ENCODE results near the gene FAM168A. TPM values are rescaled to one million over a fixed set of nuclear protein-coding genes. Genes with fewer than 3 reads are reported as not detected.

FAM168A gene
- total RNA-seq, 1 donor from 2014 or later: 30.2 TPM

- no peak for DNase-seq (ENCODE audit: low spot score)
Measured at GRCh38 chr11:73563539-73564200, 34.2 kb downstream of the FAM168A start.

- DNase-seq (ENCODE audit: low spot score): no peak
Measured at GRCh38 chr11:73559743-73560142, 38.2 kb downstream of the FAM168A start.

- no peak for DNase-seq (ENCODE audit: low spot score)
Measured at GRCh38 chr11:73556966-73557365, 40.9 kb downstream of the FAM168A start.

- DNase-seq (ENCODE audit: low spot score): no peak
Measured at GRCh38 chr11:73555615-73556014, 42.3 kb downstream of the FAM168A start.

- no peak for DNase-seq (ENCODE audit: low spot score)
Measured at GRCh38 chr11:73554671-73555320, 43.1 kb downstream of the FAM168A start.

- DNase-seq (ENCODE audit: low spot score): no peak
Measured at GRCh38 chr11:73553266-73553665, 44.6 kb downstream of the FAM168A start.

GRCh38 chr11:73551677-73552076, 46.2 kb downstream of the FAM168A start:
- DNase-seq (ENCODE audit: low spot score): no peak

- DNase-seq (ENCODE audit: low spot score): no peak
Measured at GRCh38 chr11:73549376-73549775, 48.5 kb downstream of the FAM168A start.

GRCh38 chr11:73547706-73548595, 50.0 kb downstream of the FAM168A start:
- DNase-seq (ENCODE audit: low spot score): no peak

GRCh38 chr11:73542175-73542574, 55.7 kb downstream of the FAM168A start:
- DNase-seq (ENCODE audit: low spot score): no peak

- no peak for DNase-seq (ENCODE audit: low spot score)
Measured at GRCh38 chr11:73539506-73540084, 58.3 kb downstream of the FAM168A start.

- no peak for DNase-seq (ENCODE audit: low spot score)
Measured at GRCh38 chr11:73538381-73538872, 59.5 kb downstream of the FAM168A start.

GRCh38 chr11:73537969-73538368, 59.9 kb downstream of the FAM168A start:
- no peak for DNase-seq (ENCODE audit: low spot score)

GRCh38 chr11:73536961-73537360, 61.0 kb downstream of the FAM168A start:
- no peak for DNase-seq (ENCODE audit: low spot score)

GRCh38 chr11:73532310-73532709, 65.6 kb downstream of the FAM168A start:
- no peak for DNase-seq (ENCODE audit: low spot score)

- DNase-seq (ENCODE audit: low spot score): no peak
Measured at GRCh38 chr11:73531386-73531785, 66.5 kb downstream of the FAM168A start.

GRCh38 chr11:73530109-73530508, 67.8 kb downstream of the FAM168A start:
- no peak for DNase-seq (ENCODE audit: low spot score)

GRCh38 chr11:73529204-73529530, 68.7 kb downstream of the FAM168A start:
- no peak for DNase-seq (ENCODE audit: low spot score)

- no peak for DNase-seq (ENCODE audit: low spot score)
Measured at GRCh38 chr11:73528483-73529203, 69.3 kb downstream of the FAM168A start.

- no peak for DNase-seq (ENCODE audit: low spot score)
Measured at GRCh38 chr11:73528013-73528412, 69.9 kb downstream of the FAM168A start.

- no peak for DNase-seq (ENCODE audit: low spot score)
Measured at GRCh38 chr11:73525611-73526010, 72.3 kb downstream of the FAM168A start.

Data from mesenteric fat pad (tissue), 1 donor.